Measurements from ENCODE around the gene NHSL2. TPM values are rescaled to one million over a fixed set of nuclear protein-coding genes. Genes with fewer than 3 reads are reported as not detected.

Gene NHSL2
- total RNA-seq, 3 donors from 2014 or later, result 5.4 to 9.2 (median 5.8) TPM

- Histone ChIP-seq H3K4me3 (no peak overlapping the region), H3K4me1 (no peaks in the 10 kb centered on the region), H3K27me3 (peaks cover 0 to 71% of the 10 kb centered on the region in 2 donors), H3K36me3 (no peaks in the 10 kb centered on the region), H3K27ac (peak overlapping the region in 1 of 2 donors; percentile 55), H3K9me3 (no peaks in the 10 kb centered on the region)
- TF ChIP-seq, protein P1, sequence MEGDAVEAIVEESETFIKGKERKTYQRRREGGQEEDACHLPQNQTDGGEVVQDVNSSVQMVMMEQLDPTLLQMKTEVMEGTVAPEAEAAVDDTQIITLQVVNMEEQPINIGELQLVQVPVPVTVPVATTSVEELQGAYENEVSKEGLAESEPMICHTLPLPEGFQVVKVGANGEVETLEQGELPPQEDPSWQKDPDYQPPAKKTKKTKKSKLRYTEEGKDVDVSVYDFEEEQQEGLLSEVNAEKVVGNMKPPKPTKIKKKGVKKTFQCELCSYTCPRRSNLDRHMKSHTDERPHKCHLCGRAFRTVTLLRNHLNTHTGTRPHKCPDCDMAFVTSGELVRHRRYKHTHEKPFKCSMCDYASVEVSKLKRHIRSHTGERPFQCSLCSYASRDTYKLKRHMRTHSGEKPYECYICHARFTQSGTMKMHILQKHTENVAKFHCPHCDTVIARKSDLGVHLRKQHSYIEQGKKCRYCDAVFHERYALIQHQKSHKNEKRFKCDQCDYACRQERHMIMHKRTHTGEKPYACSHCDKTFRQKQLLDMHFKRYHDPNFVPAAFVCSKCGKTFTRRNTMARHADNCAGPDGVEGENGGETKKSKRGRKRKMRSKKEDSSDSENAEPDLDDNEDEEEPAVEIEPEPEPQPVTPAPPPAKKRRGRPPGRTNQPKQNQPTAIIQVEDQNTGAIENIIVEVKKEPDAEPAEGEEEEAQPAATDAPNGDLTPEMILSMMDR (IDR thresholded peaks at IDR 0.05), result no peak
- TF ChIP-seq POLR2A (IDR thresholded peaks at IDR 0.05), result no peak
- TF ChIP-seq POLR2AphosphoS5 (IDR thresholded peaks at IDR 0.05), result no peak
- no peak for DNase-seq (ENCODE audit: low spot score in 2 of 2)
- intact Hi-C loops (cut with DNase I; ENCODE audit: low total_unique reads), result no loop called here
Observed at GRCh38 chrX:71996826-71997225, 86.2 kb downstream of the NHSL2 start.

- H3K36me3 ChIP-seq, result no peaks in the 10 kb centered on the region
- peak overlapping the region in 1 of 2 donors; percentile 55 for H3K27ac ChIP-seq
- no peak overlapping the region for H3K4me3 ChIP-seq
- H3K4me1 ChIP-seq, result no peaks in the 10 kb centered on the region
- DNase-seq (ENCODE audit: low spot score in 2 of 2), result no peak
- TF ChIP-seq POLR2A (IDR thresholded peaks at IDR 0.05) (no peak), POLR2AphosphoS5 (IDR thresholded peaks at IDR 0.05) (no peak)
- TF ChIP-seq, protein P1 (IDR thresholded peaks at IDR 0.05), result no peak
- H3K9me3 ChIP-seq, result no peaks in the 10 kb centered on the region
- intact Hi-C loops (cut with DNase I; ENCODE audit: low total_unique reads), result no loop called here
- H3K27me3 ChIP-seq, result peaks cover 0 to 71% of the 10 kb centered on the region in 2 donors
Observed at GRCh38 chrX:71997320-71997719, 86.7 kb downstream of the NHSL2 start.

GRCh38 chrX:71998836-71999509 is 88.3 kb downstream of the NHSL2 start:
- no peaks in the 10 kb centered on the region for H3K9me3 ChIP-seq
- intact Hi-C loops (cut with DNase I; ENCODE audit: low total_unique reads), result no loop called here
- H3K27me3 ChIP-seq, result peaks cover 0 to 74% of the 10 kb centered on the region in 2 donors
- no peak for DNase-seq (ENCODE audit: low spot score in 2 of 2)
- H3K36me3 ChIP-seq, result no peaks in the 10 kb centered on the region
- TF ChIP-seq POLR2A (IDR thresholded peaks at IDR 0.05), result no peak
- TF ChIP-seq POLR2AphosphoS5 (IDR thresholded peaks at IDR 0.05), result no peak
- TF ChIP-seq, protein P1 (IDR thresholded peaks at IDR 0.05), result peak; percentile 34 to 43 (median 36)
- no peaks in the 10 kb centered on the region for H3K4me1 ChIP-seq
- no peak overlapping the region for H3K4me3 ChIP-seq
- H3K27ac ChIP-seq, result no peak overlapping the region

- no peaks in the 10 kb centered on the region for H3K36me3 ChIP-seq
- no peaks in the 10 kb centered on the region for H3K4me1 ChIP-seq
- TF ChIP-seq POLR2AphosphoS5 (IDR thresholded peaks at IDR 0.05), result no peak
- TF ChIP-seq POLR2A (IDR thresholded peaks at IDR 0.05), result no peak
- TF ChIP-seq, protein P1 (IDR thresholded peaks at IDR 0.05), result no peak
- H3K27me3 ChIP-seq, result peaks cover 0 to 80% of the 10 kb centered on the region in 2 donors
- no peak for DNase-seq (ENCODE audit: low spot score in 2 of 2)
- H3K4me3 ChIP-seq, result no peak overlapping the region
- H3K27ac ChIP-seq, result no peak overlapping the region
- H3K9me3 ChIP-seq, result no peaks in the 10 kb centered on the region
- intact Hi-C loops (cut with DNase I; ENCODE audit: low total_unique reads), result no loop called here
Observed at GRCh38 chrX:71999535-71999934, 88.9 kb downstream of the NHSL2 start.

DNA sequence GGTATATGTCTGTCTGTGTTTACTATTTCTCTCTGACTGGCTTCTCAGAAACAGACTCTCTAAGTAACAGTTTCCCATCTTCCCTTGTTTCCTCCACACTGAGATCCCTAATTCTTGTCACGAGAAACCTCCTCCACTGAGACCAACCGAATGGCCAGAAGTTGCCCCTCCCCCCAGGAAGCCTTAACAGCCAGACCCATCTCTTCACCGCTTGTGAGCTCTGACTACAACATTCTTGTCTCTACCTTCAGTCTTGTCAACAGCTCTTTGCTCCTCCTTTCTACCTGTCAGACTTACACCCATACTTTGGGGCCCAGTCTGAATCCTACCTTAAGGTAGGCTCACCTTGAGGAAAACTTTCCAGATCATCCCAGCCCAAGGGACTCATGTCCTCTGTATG is 90.8 kb downstream of the NHSL2 start:
- Histone ChIP-seq H3K9me3 (no peaks in the 10 kb centered on the region), H3K27me3 (peaks cover 0 to 82% of the 10 kb centered on the region in 2 donors), H3K4me1 (no peaks in the 10 kb centered on the region), H3K4me3 (no peak overlapping the region), H3K27ac (no peak overlapping the region), H3K36me3 (no peaks in the 10 kb centered on the region)
- intact Hi-C loops (cut with DNase I; ENCODE audit: low total_unique reads), result no loop called here
- no peak for DNase-seq (ENCODE audit: low spot score in 2 of 2)
- TF ChIP-seq POLR2AphosphoS5 (IDR thresholded peaks at IDR 0.05), result no peak
- TF ChIP-seq, protein P1 (IDR thresholded peaks at IDR 0.05), result no peak
